Calu3 (cell line): Measurements from ENCODE around the gene RSPO4. TPM values are rescaled to one million over a fixed set of nuclear protein-coding genes. Genes with fewer than 3 reads are reported as not detected.

Experiments
- BruUV-seq: library from RNA; stranded (reverse); fragments of 400-500 nt; replicated peaks from 2 replicates; lab custom pipeline; 2021; lab: Mats Ljungman, UMichigan
- CTCF ChIA-PET: fragments of 300-600 bp; sonication (Branson Sonifier 250); formaldehyde crosslinking; loops from one replicate; lab custom pipeline; 2022; ENCODE audit warnings: antibody characterized with exemption; lab: Charles Lee
- DNase-seq: peaks from one replicate; pipeline ENCODE4 v3.0.0; 2022
- H3K27ac Mint-ChIP-seq: one replicate; pipeline ENCODE4 v1.8.0; 2022; ENCODE audit warnings: mixed read lengths; ENCODE audit not compliant: unreplicated experiment
- H3K27me3 Mint-ChIP-seq: one replicate; pipeline ENCODE4 v1.8.0; 2022; ENCODE audit warnings: mixed read lengths; ENCODE audit not compliant: unreplicated experiment
- H3K36me3 Mint-ChIP-seq: one replicate; pipeline ENCODE4 v1.8.0; 2022; ENCODE audit warnings: mild to moderate bottlenecking, moderate library complexity, mixed read lengths; ENCODE audit not compliant: insufficient read depth, unreplicated experiment
- H3K4me1 Mint-ChIP-seq: one replicate; pipeline ENCODE4 v1.8.0; 2022; ENCODE audit warnings: mild to moderate bottlenecking, low read depth, mixed read lengths; ENCODE audit not compliant: unreplicated experiment
- H3K4me3 Mint-ChIP-seq: one replicate; pipeline ENCODE4 v1.8.0; 2022; ENCODE audit warnings: mild to moderate bottlenecking, low read depth, moderate library complexity, mixed read lengths; ENCODE audit not compliant: unreplicated experiment
- H3K9me3 Mint-ChIP-seq: one replicate; pipeline ENCODE4 v1.8.0; 2022; ENCODE audit warnings: low read depth, mixed read lengths; ENCODE audit not compliant: unreplicated experiment
- intact Hi-C: fragments of 100-400 bp; cut with micrococcal nuclease; formaldehyde crosslinking; loops from one replicate; pipeline ENCODE4 v1.10.0; 2022; ENCODE audit not compliant: unreplicated experiment
- total RNA-seq: library from RNA; stranded (reverse); gene quantifications from 2 replicates; pipeline ENCODE4 v1.2.3, GENCODE V29; 2022
- TF ChIP-seq, protein P1 (sequence below): fragments of 200-600 bp; IDR thresholded peaks from one replicate; pipeline ENCODE4 v1.8.0; 2022; ENCODE audit warnings: antibody characterized with exemption; ENCODE audit not compliant: unreplicated experiment

Gene RSPO4
- total RNA-seq, 1 experiment from 2014 or later, result not detected

- no TSS peak for BruUV-seq
- Mint-ChIP-seq H3K4me3 (no peak overlapping the region), H3K4me1 (no peaks in the 10 kb centered on the region), H3K9me3 (no peaks in the 10 kb centered on the region), H3K27me3 (peaks cover 82% of the 10 kb centered on the region), H3K27ac (no peak overlapping the region), H3K36me3 (no peaks in the 10 kb centered on the region)
- CTCF ChIA-PET, result interaction anchor here (0.6 kb wide), 1 partner anchor 11 kb away, joined by 5 read pairs; no protein-coding TSS in a partner anchor
- no peak for DNase-seq
- intact Hi-C loops, result no loop called here
- TF ChIP-seq, protein P1, sequence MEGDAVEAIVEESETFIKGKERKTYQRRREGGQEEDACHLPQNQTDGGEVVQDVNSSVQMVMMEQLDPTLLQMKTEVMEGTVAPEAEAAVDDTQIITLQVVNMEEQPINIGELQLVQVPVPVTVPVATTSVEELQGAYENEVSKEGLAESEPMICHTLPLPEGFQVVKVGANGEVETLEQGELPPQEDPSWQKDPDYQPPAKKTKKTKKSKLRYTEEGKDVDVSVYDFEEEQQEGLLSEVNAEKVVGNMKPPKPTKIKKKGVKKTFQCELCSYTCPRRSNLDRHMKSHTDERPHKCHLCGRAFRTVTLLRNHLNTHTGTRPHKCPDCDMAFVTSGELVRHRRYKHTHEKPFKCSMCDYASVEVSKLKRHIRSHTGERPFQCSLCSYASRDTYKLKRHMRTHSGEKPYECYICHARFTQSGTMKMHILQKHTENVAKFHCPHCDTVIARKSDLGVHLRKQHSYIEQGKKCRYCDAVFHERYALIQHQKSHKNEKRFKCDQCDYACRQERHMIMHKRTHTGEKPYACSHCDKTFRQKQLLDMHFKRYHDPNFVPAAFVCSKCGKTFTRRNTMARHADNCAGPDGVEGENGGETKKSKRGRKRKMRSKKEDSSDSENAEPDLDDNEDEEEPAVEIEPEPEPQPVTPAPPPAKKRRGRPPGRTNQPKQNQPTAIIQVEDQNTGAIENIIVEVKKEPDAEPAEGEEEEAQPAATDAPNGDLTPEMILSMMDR, result no peak
Measured at GRCh38 chr20:914727-915498, 87.2 kb downstream of the RSPO4 start.

DNA sequence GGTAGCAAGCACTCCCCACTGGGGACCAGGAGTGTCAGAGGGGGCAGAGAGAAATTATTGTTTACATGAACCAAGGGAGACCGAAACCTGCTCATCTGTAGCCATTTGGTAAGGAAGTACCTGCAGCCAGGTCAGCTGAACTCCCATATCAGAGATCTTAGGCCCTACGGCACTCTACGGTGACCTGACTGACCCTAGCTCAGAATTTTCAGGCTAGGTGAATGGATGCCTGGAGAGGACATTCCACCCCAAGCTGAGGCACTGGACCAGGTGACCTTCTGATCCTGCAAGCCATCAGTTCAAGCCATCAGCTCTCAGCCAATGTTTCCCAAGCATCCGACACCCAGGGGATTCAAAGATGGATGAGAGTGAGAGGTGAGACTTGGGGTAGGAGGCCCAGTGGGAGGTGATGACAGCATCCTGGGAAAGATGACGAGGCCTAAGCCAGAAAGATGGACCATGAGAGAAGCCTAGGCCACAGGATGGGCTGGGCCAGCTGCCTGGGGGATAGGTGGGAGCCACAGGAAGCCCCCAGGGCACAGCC, 88.7 kb downstream of the RSPO4 start:
- H3K27ac Mint-ChIP-seq, result no peak overlapping the region
- H3K9me3 Mint-ChIP-seq, result no peaks in the 10 kb centered on the region
- intact Hi-C loops, result no loop called here
- CTCF ChIA-PET, result no interaction called here
- no TSS peak for BruUV-seq
- no peaks in the 10 kb centered on the region for H3K4me1 Mint-ChIP-seq
- H3K4me3 Mint-ChIP-seq, result no peak overlapping the region
- no peak for DNase-seq
- no peaks in the 10 kb centered on the region for H3K36me3 Mint-ChIP-seq
- H3K27me3 Mint-ChIP-seq, result peaks cover 67% of the 10 kb centered on the region
- TF ChIP-seq, protein P1, result no peak

GRCh38 chr20:911882-912600, 90.1 kb downstream of the RSPO4 start:
- peak; percentile 11 for DNase-seq
- no peak overlapping the region for H3K4me3 Mint-ChIP-seq
- no peaks in the 10 kb centered on the region for H3K9me3 Mint-ChIP-seq
- no TSS peak for BruUV-seq
- peaks cover 64% of the 10 kb centered on the region for H3K27me3 Mint-ChIP-seq
- CTCF ChIA-PET, result no interaction called here
- no peaks in the 10 kb centered on the region for H3K4me1 Mint-ChIP-seq
- intact Hi-C loops, result no loop called here
- TF ChIP-seq, protein P1, result no peak
- no peak overlapping the region for H3K27ac Mint-ChIP-seq
- H3K36me3 Mint-ChIP-seq, result no peaks in the 10 kb centered on the region

DNA sequence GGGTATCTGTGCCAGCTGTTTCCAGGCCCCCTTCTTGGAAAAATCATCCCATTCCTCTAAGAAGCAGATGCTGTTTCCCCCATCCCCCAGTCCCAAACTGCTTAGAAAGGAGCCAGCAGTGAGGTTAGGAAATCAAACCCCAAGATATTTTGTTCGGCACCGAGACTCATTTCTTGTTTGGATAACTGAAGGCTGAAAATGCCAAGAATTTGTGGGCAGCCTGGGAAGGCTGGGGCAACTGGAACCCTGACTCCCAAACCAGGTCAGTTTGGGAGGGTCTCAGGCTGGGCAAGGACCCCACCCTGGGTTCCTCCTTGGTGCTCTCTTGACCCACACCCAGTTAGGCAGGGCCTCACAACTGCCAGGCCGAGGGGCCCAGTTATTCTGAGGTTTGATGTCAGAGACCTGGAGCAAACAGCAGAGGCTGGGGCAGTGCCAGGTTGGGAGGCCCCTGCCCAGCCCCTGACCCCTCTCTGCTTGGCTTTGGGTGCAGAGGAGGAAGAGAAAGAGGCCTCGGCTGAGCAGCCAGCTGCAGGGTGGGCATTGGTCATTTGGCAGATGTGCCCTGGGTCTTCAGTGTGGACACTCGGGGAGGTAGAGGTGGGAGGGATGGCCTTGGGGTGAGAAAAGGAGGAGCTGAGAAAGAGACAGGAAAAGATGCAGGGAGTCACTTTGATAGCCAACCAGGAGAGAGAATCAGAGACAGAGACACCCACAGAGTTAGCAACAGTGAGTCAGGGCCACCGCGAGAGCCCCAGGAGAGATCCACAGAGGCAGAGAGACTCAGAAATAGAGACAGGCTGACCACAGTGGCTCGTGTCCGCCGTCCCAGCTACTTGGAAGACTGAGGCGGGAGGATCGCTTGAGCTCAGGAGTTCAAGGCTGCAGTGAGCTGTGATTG, 91.0 kb downstream of the RSPO4 start:
- Mint-ChIP-seq H3K4me3 (no peak overlapping the region), H3K27ac (no peak overlapping the region), H3K36me3 (no peaks in the 10 kb centered on the region), H3K9me3 (no peaks in the 10 kb centered on the region), H3K4me1 (no peaks in the 10 kb centered on the region), H3K27me3 (peaks cover 54% of the 10 kb centered on the region)
- TF ChIP-seq, protein P1, result no peak
- BruUV-seq, result no TSS peak
- CTCF ChIA-PET, result no interaction called here
- intact Hi-C loops, result no loop called here
- no peak for DNase-seq
